ENCODE data around the gene NPY.

Gene NPY

GRCh38 chr7:24323961-24324480, 40.0 kb downstream of the NPY start:
- no peaks in the 10 kb centered on the region for H3K9me3 ChIP-seq (ENCODE audit: low read depth, low read length)
- no peak overlapping the region for H3K27ac ChIP-seq
- DNase-seq (ENCODE audit: low read depth, low spot score): no peak
- no peak overlapping the region for H3K4me3 ChIP-seq
- H3K9ac ChIP-seq (ENCODE audit: insufficient read length): no peak overlapping the region
- TF ChIP-seq FOXP2 (optimal IDR thresholded peaks at IDR 0.05; ENCODE audit: control extremely low read depth, extremely low read length, insufficient read depth) (no peak), EZH2 (IDR thresholded peaks at IDR 0.05) (no peak), POLR2AphosphoS5 (IDR thresholded peaks at IDR 0.05; ENCODE audit: borderline replicate concordance, low read depth, low read length) (no peak)
- H3K36me3 ChIP-seq (ENCODE audit: insufficient read depth, low read length): no peaks in the 10 kb centered on the region

DNA sequence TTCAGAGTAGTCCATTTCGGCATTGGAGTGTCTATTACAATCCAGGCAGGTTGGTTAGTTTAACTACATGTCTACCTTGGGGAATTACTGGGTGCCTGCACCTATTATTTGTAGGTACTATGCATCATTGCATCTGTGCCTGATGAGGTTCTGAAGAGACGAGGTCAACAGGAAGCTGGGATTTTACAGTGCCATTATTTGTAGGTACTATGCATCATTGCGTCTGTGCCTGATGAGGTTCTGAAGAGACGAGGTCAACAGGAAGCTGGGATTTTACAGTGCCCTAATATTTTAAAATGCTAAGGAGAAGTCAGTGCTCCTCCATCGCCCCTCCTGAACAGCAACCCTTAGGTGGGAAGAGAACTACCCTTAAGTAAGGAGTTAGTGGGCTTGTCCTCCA, 41.7 kb downstream of the NPY start:
- Histone ChIP-seq H3K9me3 (ENCODE audit: low read depth, low read length) (no peaks in the 10 kb centered on the region), H3K36me3 (ENCODE audit: insufficient read depth, low read length) (no peaks in the 10 kb centered on the region), H3K27ac (no peak overlapping the region), H3K9ac (ENCODE audit: insufficient read length) (no peak overlapping the region), H3K4me3 (no peak overlapping the region)
- no peak for DNase-seq (ENCODE audit: low read depth, low spot score)
- TF ChIP-seq POLR2AphosphoS5 (IDR thresholded peaks at IDR 0.05; ENCODE audit: borderline replicate concordance, low read depth, low read length) (no peak), EZH2 (IDR thresholded peaks at IDR 0.05) (no peak), FOXP2 (optimal IDR thresholded peaks at IDR 0.05; ENCODE audit: control extremely low read depth, extremely low read length, insufficient read depth) (no peak)

DNA sequence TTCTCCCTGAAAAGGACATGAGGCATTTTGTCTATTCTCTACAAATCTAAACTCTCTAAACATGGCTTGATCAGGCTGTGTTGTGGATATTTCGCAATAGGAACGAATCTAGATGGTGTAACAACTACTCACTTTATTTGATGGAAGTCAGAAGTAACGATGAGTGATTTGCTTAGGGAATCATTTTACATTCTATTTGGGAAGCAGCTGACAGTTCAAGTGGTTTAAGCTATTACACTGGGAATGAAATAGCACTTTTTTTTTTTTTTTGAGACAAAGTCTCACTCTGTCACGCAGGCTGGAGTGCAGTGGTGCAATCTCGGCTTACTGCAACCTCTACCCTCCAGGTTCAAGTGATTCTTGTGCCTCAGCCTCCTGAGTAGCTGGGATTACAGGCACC, 44.1 kb downstream of the NPY start:
- Histone ChIP-seq H3K36me3 (ENCODE audit: insufficient read depth, low read length) (no peaks in the 10 kb centered on the region), H3K9me3 (ENCODE audit: low read depth, low read length) (no peaks in the 10 kb centered on the region), H3K27ac (no peak overlapping the region), H3K9ac (ENCODE audit: insufficient read length) (no peak overlapping the region), H3K4me3 (no peak overlapping the region)
- peak; percentile 28 for DNase-seq (ENCODE audit: low read depth, low spot score)
- TF ChIP-seq POLR2AphosphoS5 (IDR thresholded peaks at IDR 0.05; ENCODE audit: borderline replicate concordance, low read depth, low read length) (no peak), EZH2 (IDR thresholded peaks at IDR 0.05) (no peak), FOXP2 (optimal IDR thresholded peaks at IDR 0.05; ENCODE audit: control extremely low read depth, extremely low read length, insufficient read depth) (no peak)

DNA sequence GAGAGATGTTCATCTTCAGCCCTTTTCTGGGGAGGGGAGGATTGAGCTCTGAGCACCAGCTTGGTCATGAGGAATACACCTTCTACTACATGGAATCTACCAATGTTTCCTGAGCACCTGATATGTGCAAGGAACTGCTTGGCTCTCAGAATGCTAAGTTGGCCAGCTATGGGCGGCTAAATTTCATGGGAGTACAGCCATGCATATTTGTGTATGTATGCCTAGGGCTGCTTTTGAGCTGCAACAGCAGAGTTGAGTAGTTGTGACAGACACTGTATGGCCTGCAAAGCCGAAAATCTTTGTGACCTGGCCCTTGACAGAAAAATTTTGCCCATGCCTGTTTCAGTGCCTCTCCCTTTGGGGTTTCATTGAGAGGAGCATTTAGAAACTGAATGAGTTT, 44.9 kb downstream of the NPY start:
- H3K9ac ChIP-seq (ENCODE audit: insufficient read length): no peak overlapping the region
- no peak overlapping the region for H3K27ac ChIP-seq
- H3K36me3 ChIP-seq (ENCODE audit: insufficient read depth, low read length): no peaks in the 10 kb centered on the region
- no peak for TF ChIP-seq FOXP2 (optimal IDR thresholded peaks at IDR 0.05; ENCODE audit: control extremely low read depth, extremely low read length, insufficient read depth)
- TF ChIP-seq EZH2 (IDR thresholded peaks at IDR 0.05): no peak
- TF ChIP-seq POLR2AphosphoS5 (IDR thresholded peaks at IDR 0.05; ENCODE audit: borderline replicate concordance, low read depth, low read length): no peak
- no peak overlapping the region for H3K4me3 ChIP-seq
- no peak for DNase-seq (ENCODE audit: low read depth, low spot score)
- H3K9me3 ChIP-seq (ENCODE audit: low read depth, low read length): no peaks in the 10 kb centered on the region

- Histone ChIP-seq H3K9ac (ENCODE audit: insufficient read length) (no peak overlapping the region), H3K4me3 (no peak overlapping the region), H3K9me3 (ENCODE audit: low read depth, low read length) (no peaks in the 10 kb centered on the region), H3K36me3 (ENCODE audit: insufficient read depth, low read length) (no peaks in the 10 kb centered on the region), H3K27ac (no peak overlapping the region)
- no peak for DNase-seq (ENCODE audit: low read depth, low spot score)
- TF ChIP-seq FOXP2 (optimal IDR thresholded peaks at IDR 0.05; ENCODE audit: control extremely low read depth, extremely low read length, insufficient read depth) (no peak), POLR2AphosphoS5 (IDR thresholded peaks at IDR 0.05; ENCODE audit: borderline replicate concordance, low read depth, low read length) (no peak), EZH2 (IDR thresholded peaks at IDR 0.05) (no peak)
These were observed 50.0 kb downstream of the NPY start for GRCh38 chr7:24334012-24334411.

GRCh38 chr7:24334627-24335026, 50.6 kb downstream of the NPY start:
- no peak overlapping the region for H3K9ac ChIP-seq (ENCODE audit: insufficient read length)
- no peak for DNase-seq (ENCODE audit: low read depth, low spot score)
- no peaks in the 10 kb centered on the region for H3K9me3 ChIP-seq (ENCODE audit: low read depth, low read length)
- H3K36me3 ChIP-seq (ENCODE audit: insufficient read depth, low read length): no peaks in the 10 kb centered on the region
- no peak overlapping the region for H3K27ac ChIP-seq
- TF ChIP-seq EZH2 (IDR thresholded peaks at IDR 0.05): no peak
- TF ChIP-seq POLR2AphosphoS5 (IDR thresholded peaks at IDR 0.05; ENCODE audit: borderline replicate concordance, low read depth, low read length): no peak
- no peak for TF ChIP-seq FOXP2 (optimal IDR thresholded peaks at IDR 0.05; ENCODE audit: control extremely low read depth, extremely low read length, insufficient read depth)
- no peak overlapping the region for H3K4me3 ChIP-seq

DNA sequence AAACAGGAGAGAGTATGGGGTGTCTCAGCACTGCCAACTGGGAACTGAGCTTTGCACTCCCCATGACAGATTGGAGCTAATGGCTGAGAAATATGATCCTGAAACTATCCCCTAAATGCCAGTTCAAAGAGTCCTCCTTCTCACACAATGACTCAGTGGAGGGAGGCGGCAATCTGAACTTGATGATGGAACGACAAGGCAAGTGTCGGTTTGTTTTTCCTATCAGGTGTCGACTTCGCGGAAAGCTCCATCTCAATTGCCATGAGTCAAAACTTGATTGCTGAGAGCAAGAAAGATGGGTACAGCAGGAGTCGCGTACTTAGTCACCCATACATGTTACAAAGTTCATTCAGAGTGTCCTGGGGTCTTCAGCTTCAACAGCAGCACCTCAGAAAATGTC, 52.5 kb downstream of the NPY start:
- TF ChIP-seq POLR2AphosphoS5 (IDR thresholded peaks at IDR 0.05; ENCODE audit: borderline replicate concordance, low read depth, low read length) (no peak), FOXP2 (optimal IDR thresholded peaks at IDR 0.05; ENCODE audit: control extremely low read depth, extremely low read length, insufficient read depth) (no peak), EZH2 (IDR thresholded peaks at IDR 0.05) (no peak)
- DNase-seq (ENCODE audit: low read depth, low spot score): no peak
- no peak overlapping the region for H3K27ac ChIP-seq
- no peak overlapping the region for H3K9ac ChIP-seq (ENCODE audit: insufficient read length)
- H3K9me3 ChIP-seq (ENCODE audit: low read depth, low read length): no peaks in the 10 kb centered on the region
- H3K4me3 ChIP-seq: no peak overlapping the region
- H3K36me3 ChIP-seq (ENCODE audit: insufficient read depth, low read length): no peaks in the 10 kb centered on the region

DNA sequence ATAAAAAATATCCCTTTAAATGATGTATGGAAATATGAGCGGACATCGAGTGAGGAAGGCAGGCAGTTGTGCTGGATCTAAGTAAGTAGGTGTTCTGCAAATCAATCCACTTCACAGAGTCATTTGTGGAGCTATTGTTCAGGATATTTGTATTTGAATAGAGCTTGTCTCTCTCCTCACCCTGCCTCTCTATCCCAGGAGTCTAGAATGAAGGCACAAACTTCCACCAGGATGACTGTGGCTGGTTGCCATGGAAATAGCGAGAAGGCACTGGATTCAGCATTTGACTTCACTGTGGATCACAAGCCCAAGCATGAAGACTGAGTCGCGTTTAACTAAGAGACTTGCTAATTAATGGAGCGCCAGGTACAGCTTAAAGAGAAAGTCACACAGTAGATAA, 53.2 kb downstream of the NPY start:
- H3K9me3 ChIP-seq (ENCODE audit: low read depth, low read length): no peaks in the 10 kb centered on the region
- TF ChIP-seq EZH2 (IDR thresholded peaks at IDR 0.05) (no peak), FOXP2 (optimal IDR thresholded peaks at IDR 0.05; ENCODE audit: control extremely low read depth, extremely low read length, insufficient read depth) (no peak), POLR2AphosphoS5 (IDR thresholded peaks at IDR 0.05; ENCODE audit: borderline replicate concordance, low read depth, low read length) (no peak)
- no peak overlapping the region for H3K9ac ChIP-seq (ENCODE audit: insufficient read length)
- H3K36me3 ChIP-seq (ENCODE audit: insufficient read depth, low read length): no peaks in the 10 kb centered on the region
- H3K27ac ChIP-seq: no peak overlapping the region
- no peak for DNase-seq (ENCODE audit: low read depth, low spot score)
- H3K4me3 ChIP-seq: no peak overlapping the region

DNA sequence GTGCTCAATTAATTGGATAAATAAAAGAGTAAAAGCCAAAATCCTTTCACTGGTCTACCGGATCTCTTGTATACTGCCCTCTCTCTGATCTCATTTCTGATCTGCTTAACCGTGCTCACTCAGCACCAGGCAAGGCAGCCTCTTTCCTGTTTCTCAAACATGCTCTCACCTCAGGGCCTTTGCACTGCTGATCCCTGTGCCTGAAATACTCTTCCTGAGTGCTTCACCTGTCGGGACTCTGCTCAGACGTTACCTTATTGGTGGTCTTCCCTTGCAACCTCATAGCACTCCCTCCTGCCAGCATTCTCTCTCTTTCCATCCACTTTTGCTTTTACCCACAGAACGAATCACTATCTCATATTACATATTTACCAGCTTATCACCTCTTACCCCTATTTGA, 55.6 kb downstream of the NPY start:
- Histone ChIP-seq H3K4me3 (no peak overlapping the region), H3K27ac (no peak overlapping the region), H3K36me3 (ENCODE audit: insufficient read depth, low read length) (no peaks in the 10 kb centered on the region), H3K9ac (ENCODE audit: insufficient read length) (no peak overlapping the region), H3K9me3 (ENCODE audit: low read depth, low read length) (no peaks in the 10 kb centered on the region)
- TF ChIP-seq EZH2 (IDR thresholded peaks at IDR 0.05): no peak
- DNase-seq (ENCODE audit: low read depth, low spot score): no peak
